IMR-90 (cell line): ENCODE data around the gene MRPL9.

Experiments
- CTCF ChIP-seq: conservative IDR thresholded peaks from 2 replicates; pipeline ENCODE4 v1.5.1; 2012; ENCODE audit warnings: mild to moderate bottlenecking, low read depth, low read length, improper control_type of control experiment
- RFX5 ChIP-seq: IDR thresholded peaks from 2 replicates; pipeline ENCODE4 v1.8.0; 2012; ENCODE audit warnings: low read depth, mild to moderate bottlenecking, low read length, moderate library complexity

GRCh38 chr1:151805066-151805820 is 41.9 kb upstream of the MRPL9 start, which contains the start of gene LINGO4:
- TF ChIP-seq CTCF = no peak
- no peak for TF ChIP-seq RFX5
